SH-SY5Y (cell line): ENCODE measurements around the gene BLOC1S4.

ENCODE experiments used
- GATA2 ChIP-seq: IDR thresholded peaks from 2 replicates; pipeline ENCODE4 v1.6.1; 2011; ENCODE audit warnings: mild to moderate bottlenecking, low read depth, low read length
- GATA3 ChIP-seq: IDR thresholded peaks from 2 replicates; pipeline ENCODE4 v1.6.1; 2011; ENCODE audit warnings: low read depth, mild to moderate bottlenecking, low read length, moderate library complexity

BLOC1S4 gene

GRCh38 chr4:6740347-6740746 is 24.4 kb downstream of the BLOC1S4 start:
- TF ChIP-seq GATA2, result no peak
- no peak for TF ChIP-seq GATA3

DNA sequence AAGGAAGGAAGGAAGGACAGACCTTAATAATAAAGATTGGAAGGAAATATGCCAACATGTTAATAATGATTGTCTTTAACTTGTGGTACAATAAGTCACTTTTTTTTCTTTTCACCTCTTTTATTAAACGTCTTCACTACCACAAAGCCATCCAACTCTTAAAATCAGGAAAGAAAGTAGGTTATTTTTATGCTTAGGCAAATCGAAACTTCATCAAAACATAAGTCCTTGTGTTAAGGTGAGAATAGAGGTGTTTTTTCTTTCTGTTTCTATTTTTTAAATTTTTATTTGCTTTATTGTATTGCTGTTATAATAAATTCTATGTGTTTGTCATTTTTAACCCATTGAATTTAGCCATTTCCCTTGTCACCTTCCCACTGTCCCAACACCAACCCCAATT is 26.5 kb downstream of the BLOC1S4 start:
- no peak for TF ChIP-seq GATA2
- TF ChIP-seq GATA3, result no peak

- TF ChIP-seq GATA2 (no peak), GATA3 (no peak)
These were observed 27.0 kb downstream of the BLOC1S4 start for GRCh38 chr4:6742989-6743388.

GRCh38 chr4:6746721-6747293 is 30.8 kb downstream of the BLOC1S4 start:
- TF ChIP-seq GATA3 (no peak), GATA2 (no peak)

- TF ChIP-seq GATA2 (no peak), GATA3 (no peak)
These were observed 31.5 kb downstream of the BLOC1S4 start for GRCh38 chr4:6747294-6748051.

DNA sequence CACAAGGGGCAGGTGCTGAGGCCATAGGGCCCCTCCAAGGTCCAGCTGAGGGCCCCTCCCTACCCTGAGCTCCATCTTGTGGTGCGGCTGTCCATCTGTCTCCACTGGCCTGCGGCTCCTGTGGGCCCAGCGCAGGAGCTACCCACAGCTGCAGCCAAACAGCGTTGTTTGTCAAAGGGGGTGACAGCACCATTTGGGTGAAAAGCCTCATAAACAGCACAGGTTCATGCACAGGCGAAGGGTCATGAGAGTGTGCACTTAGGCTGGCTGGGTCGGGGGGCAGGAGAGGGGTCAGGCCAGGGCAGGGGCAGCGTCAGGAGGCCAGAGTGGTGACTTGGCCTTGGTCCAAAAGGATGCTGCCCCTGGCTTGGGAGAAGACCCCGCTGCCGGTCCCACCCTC is 32.3 kb downstream of the BLOC1S4 start:
- TF ChIP-seq GATA3 (no peak), GATA2 (no peak)

GRCh38 chr4:6749340-6750171 is 33.6 kb downstream of the BLOC1S4 start:
- TF ChIP-seq GATA2 (no peak), GATA3 (no peak)

DNA sequence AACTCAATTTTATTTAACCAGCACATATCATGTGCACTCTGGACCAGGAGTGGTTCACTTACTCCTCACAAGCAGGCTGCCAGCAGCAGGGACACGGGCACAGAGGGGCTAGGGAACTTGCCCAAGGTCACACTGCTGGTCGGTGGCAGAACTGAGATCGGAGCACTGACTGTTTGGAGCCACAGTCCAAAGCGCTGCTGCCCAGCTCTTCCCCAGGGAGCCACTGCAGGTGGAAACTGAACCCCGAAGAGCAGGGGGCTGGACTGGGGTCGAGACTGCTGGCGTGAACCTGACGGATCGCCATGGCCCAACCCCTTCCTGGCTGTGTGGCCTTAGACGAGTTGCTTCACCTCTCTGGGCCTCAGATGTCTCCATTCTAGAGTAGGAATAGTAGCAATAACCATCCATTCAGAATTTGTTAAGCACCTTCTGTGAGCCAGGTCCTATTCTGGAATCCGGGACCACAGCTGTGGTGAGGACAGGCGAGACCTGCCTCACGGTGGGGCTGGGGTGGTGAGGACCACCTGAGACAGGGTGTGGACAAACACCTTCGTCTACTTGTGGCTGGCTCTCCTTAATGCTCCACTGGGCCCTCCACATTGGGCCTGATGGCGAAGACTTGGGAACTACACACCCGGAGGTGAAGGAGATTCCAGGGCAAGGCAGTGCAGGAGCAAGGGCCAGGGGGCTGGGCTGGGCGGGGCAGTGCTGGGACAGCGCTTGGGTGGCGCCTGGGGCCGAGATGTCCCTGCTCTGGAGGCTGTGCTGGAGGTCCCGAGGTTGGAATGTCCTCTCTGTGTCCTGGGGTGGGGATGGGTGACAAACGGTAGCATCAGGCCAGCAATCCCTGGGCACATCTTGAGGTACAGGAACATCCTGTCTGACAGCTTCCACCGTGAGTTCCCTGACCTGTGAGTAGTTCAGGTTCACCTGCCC is 34.6 kb downstream of the BLOC1S4 start:
- no peak for TF ChIP-seq GATA3
- no peak for TF ChIP-seq GATA2

- TF ChIP-seq GATA3 (no peak), GATA2 (no peak)
These were observed 35.9 kb downstream of the BLOC1S4 start for GRCh38 chr4:6751611-6752485.

DNA sequence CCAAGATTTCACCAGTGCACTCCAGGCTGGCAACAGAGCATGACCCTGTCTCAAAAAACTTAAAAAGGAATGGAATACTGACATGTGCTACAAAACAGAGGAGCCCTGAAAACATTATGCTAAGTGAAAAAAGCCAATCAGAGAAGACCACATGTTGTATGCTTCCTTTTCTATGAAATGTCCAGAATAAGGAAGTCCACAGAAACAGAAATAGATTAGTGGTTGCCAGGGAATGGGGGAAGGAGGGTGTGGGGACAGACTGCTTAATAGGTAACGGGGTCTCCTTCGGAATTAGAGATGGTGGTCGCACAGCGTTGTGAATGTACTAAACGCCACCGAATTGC is 36.5 kb downstream of the BLOC1S4 start:
- TF ChIP-seq GATA2 (no peak), GATA3 (no peak)

GRCh38 chr4:6753103-6753560 is 37.2 kb downstream of the BLOC1S4 start:
- no peak for TF ChIP-seq GATA2
- no peak for TF ChIP-seq GATA3

DNA sequence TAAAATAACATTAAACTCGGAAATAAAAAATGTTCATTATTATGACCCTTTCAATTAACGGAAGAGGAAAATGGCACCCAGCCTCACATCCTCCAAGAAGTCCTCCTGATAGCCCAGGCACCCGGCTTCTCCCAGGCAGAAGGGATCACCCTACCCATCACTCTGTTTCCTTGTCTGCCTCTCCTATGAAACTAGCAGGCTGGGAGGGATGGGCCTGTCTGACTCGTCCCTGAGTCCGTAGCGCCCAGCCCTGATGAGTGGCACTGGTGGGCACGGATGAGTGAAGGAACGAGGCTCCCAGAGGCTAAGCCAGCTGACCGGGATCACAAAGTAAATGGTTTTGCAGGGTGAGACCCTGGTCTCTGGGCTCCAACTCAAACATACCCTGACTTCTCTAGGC is 37.9 kb downstream of the BLOC1S4 start:
- TF ChIP-seq GATA3 (no peak), GATA2 (no peak)

GRCh38 chr4:6754481-6755087 is 38.6 kb downstream of the BLOC1S4 start:
- TF ChIP-seq GATA3 (no peak), GATA2 (no peak)
